Ovary (tissue), 9 donors: ENCODE data around the gene TSC22D2. TPM values are rescaled to one million over a fixed set of nuclear protein-coding genes. Genes with fewer than 3 reads are reported as not detected.

Experiments used
- DNase-seq, 5 donors: peaks; one replicate each; pipeline ENCODE4 v3.0.0-alpha.2; 2019 to 2020
- H3K27ac ChIP-seq, 2 donors: fragments of 200-600 bp; one replicate each; pipeline versions ENCODE4 v1.5.1 to v1.8.0; 2019 to 2022
- H3K27me3 ChIP-seq: fragments of 200-600 bp; one replicate; pipeline ENCODE4 v1.8.0; 2022
- H3K36me3 ChIP-seq: fragments of 200-600 bp; sonication (generic); one replicate; pipeline ENCODE4 v1.5.1; 2019
- H3K4me1 ChIP-seq: one replicate; pipeline ENCODE4 v1.8.1; 2013; ENCODE audit warnings: mild to moderate bottlenecking, moderate library complexity; ENCODE audit not compliant: insufficient read depth
- H3K4me3 ChIP-seq: fragments of 200-600 bp; sonication (generic); one replicate; pipeline ENCODE4 v1.5.1; 2017
- H3K9me3 ChIP-seq, 2 donors: fragments of 200-600 bp in 1 of 2; sonication (generic) in 1 of 2; one replicate each; pipeline versions ENCODE4 v1.5.1 to v1.8.1; 2013 to 2019; ENCODE audit warnings: mild to moderate bottlenecking in 1 of 2, moderate library complexity in 1 of 2
- EP300 ChIP-seq: sonication (generic); formaldehyde crosslinking; IDR thresholded peaks from one replicate; pipeline ENCODE4 v1.6.1; 2017; ENCODE audit warnings: antibody characterized with exemption
- POLR2A ChIP-seq: fragments of 450-650 bp; IDR thresholded peaks from one replicate; pipeline ENCODE4 v1.6.1; 2017; ENCODE audit warnings: antibody characterized with exemption, mild to moderate bottlenecking, moderate library complexity
- WGBS, 3 donors: extraction: QIAGEN DNeasy Blood & Tissue Kit in 1 of 3; methylation state at CpG; one replicate each; pipeline versions ENCODE4 v1.1.5 to v1.1.7; 2013 to 2017; 5-methylcytosine and 5-hydroxymethylcytosine counted together
- intact Hi-C, 4 donors: fragments of 100-400 bp; cut with DNase I; formaldehyde crosslinking; loops; one replicate each; pipeline versions ENCODE4 v1.11.0 to v1.15.1; 2022 to 2023
- polyA plus RNA-seq, 2 donors: library from polyadenylated mRNA; stranded (reverse); fragments of 200-250 nt in 1 of 2; fragments of 350-450 nt in 1 of 2; fragmentation: Illumina TruSeq in 1 of 2; extraction: RNeasy Lipid Tissue Mini Kit (QIAGEN cat#74804) in 1 of 2; gene quantifications; one replicate each; pipeline ENCODE4 v1.2.3, GENCODE V29; 2013 to 2014
- total RNA-seq, 7 donors: library from RNA; depleted of rRNA in 2 of 7; stranded (reverse); fragments of >200 nt in 2 of 7; fragmentation: NEBNext Ultra II Directional in 3 of 7; extraction: Animal tissue kit (Norgen Biotek cat#: 25700) in 3 of 7; gene quantifications; one replicate each; pipeline versions ENCODE4 v1.1.0 to v1.2.4, GENCODE V29; 2016 to 2023
- TF ChIP-seq, protein P1 (sequence below), 3 donors: fragments of 450-650 bp in 2 of 3; fragments of 200-600 bp in 1 of 3; IDR thresholded peaks; one replicate each; pipeline versions ENCODE4 v1.5.1 to v1.8.0; 2016 to 2022; ENCODE audit warnings: antibody characterized with exemption in 3 of 3, mild to moderate bottlenecking in 1 of 3
- donor health status: DM: no; HTN: no; CAD: no; lungs with moderate emphysema.
- donor health status: DM: no; HTN: no; CAD: no.
- donor health status: Bipolar disorder and iron deficiency.
- donor health status: DM: yes; HTN: yes; CAD: no.
- donor health status: DM: no; HTN: no; CAD: no.
- donor health status: DM: yes; HTN: yes; CAD: no.

TSC22D2 gene
- total and polyA plus RNA-seq, 9 donors: 11.2 to 33.4 (median 23.1) TPM

- Histone ChIP-seq H3K4me1 (peaks cover 2% of the 10 kb centered on the region), H3K36me3 (no peaks in the 10 kb centered on the region), H3K4me3 (peak overlapping the region; percentile 78), H3K27ac (no peak overlapping the region), H3K27me3 (no peaks in the 10 kb centered on the region), H3K9me3 (no peaks in the 10 kb centered on the region)
- WGBS, 3 donors: 2 to 4% (median 3%) methylated on average over 5 of the region's 5 CpGs
- DNase-seq: no peak
- intact Hi-C loops: loop anchor here in 1 of 4 donors (5.0 kb wide), 1 partner anchor 86 kb away; no protein-coding TSS in a partner anchor
- TF ChIP-seq, protein P1, sequence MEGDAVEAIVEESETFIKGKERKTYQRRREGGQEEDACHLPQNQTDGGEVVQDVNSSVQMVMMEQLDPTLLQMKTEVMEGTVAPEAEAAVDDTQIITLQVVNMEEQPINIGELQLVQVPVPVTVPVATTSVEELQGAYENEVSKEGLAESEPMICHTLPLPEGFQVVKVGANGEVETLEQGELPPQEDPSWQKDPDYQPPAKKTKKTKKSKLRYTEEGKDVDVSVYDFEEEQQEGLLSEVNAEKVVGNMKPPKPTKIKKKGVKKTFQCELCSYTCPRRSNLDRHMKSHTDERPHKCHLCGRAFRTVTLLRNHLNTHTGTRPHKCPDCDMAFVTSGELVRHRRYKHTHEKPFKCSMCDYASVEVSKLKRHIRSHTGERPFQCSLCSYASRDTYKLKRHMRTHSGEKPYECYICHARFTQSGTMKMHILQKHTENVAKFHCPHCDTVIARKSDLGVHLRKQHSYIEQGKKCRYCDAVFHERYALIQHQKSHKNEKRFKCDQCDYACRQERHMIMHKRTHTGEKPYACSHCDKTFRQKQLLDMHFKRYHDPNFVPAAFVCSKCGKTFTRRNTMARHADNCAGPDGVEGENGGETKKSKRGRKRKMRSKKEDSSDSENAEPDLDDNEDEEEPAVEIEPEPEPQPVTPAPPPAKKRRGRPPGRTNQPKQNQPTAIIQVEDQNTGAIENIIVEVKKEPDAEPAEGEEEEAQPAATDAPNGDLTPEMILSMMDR (IDR thresholded peaks at IDR 0.05): no peak
- no peak for TF ChIP-seq POLR2A
- TF ChIP-seq EP300: no peak
Measured at GRCh38 chr3:150411106-150411460, 3.0 kb downstream of the TSC22D2 start.

GRCh38 chr3:150411546-150411945 is 3.4 kb downstream of the TSC22D2 start:
- no peak overlapping the region for H3K27ac ChIP-seq
- peaks cover 2% of the 10 kb centered on the region for H3K4me1 ChIP-seq
- TF ChIP-seq EP300 (no peak), POLR2A (no peak)
- TF ChIP-seq, protein P1 (IDR thresholded peaks at IDR 0.05): no peak
- H3K36me3 ChIP-seq: no peaks in the 10 kb centered on the region
- peak overlapping the region; percentile 78 for H3K4me3 ChIP-seq
- intact Hi-C loops: loop anchor here in 1 of 4 donors (5.0 kb wide), 1 partner anchor 86 kb away; no protein-coding TSS in a partner anchor
- 4 to 12% (median 5%) methylated on average over 3 of the region's 3 CpGs for WGBS, 3 donors
- H3K9me3 ChIP-seq: no peaks in the 10 kb centered on the region
- DNase-seq: no peak
- H3K27me3 ChIP-seq: no peaks in the 10 kb centered on the region

- TF ChIP-seq, protein P1 (IDR thresholded peaks at IDR 0.05): no peak
- TF ChIP-seq EP300 (no peak), POLR2A (no peak)
- peak overlapping the region; percentile 78 for H3K4me3 ChIP-seq
- no peak overlapping the region for H3K27ac ChIP-seq
- H3K4me1 ChIP-seq: peaks cover 2% of the 10 kb centered on the region
- no peak for DNase-seq
- WGBS, 3 donors: 30 to 35% (median 34%) methylated on average over 2 of the region's 2 CpGs
- intact Hi-C loops: loop anchor here in 1 of 4 donors (5.0 kb wide), 1 partner anchor 85 kb away; no protein-coding TSS in a partner anchor
- no peaks in the 10 kb centered on the region for H3K36me3 ChIP-seq
- H3K9me3 ChIP-seq: no peaks in the 10 kb centered on the region
- no peaks in the 10 kb centered on the region for H3K27me3 ChIP-seq
Measured at GRCh38 chr3:150411976-150412375, 3.9 kb downstream of the TSC22D2 start.

DNA sequence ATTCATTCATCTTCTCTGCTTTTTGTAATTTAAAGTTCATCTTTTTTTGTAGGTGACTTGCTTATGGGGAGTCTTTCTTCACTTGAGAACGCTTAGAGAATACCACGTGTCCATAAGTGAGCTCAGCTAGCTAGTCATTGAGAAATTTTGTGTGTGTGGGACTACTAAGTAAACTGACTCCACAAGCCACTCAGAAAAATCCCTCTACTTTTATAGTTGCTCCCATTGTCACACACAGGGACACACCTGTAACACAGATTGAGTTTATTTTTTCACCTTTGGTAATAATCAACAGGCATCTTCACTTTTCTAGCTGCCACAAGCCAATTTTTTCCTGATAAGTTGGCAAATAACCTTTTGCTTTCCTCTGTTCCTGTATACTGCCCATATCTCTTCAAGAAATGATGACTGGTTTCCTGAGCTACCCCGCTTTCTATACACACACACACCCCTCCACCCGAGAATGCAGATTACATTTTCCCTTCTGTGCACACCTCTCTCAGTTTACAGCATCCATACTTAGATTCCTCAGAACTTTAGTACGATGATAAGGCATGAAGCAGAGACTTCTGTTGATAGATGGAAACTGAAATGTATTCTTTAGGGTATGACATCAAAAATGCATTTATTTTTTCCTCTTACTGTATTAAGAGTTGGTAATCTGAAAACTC is 4.6 kb downstream of the TSC22D2 start:
- 4 to 8% (median 7%) methylated on average over 5 of the region's 5 CpGs for WGBS, 3 donors
- Histone ChIP-seq H3K27me3 (no peaks in the 10 kb centered on the region), H3K4me1 (peaks cover 2% of the 10 kb centered on the region)

More for the DNA sequence above, 4.6 kb downstream of the TSC22D2 start:
- TF ChIP-seq EP300 (no peak), POLR2A (no peak)
- TF ChIP-seq, protein P1 (IDR thresholded peaks at IDR 0.05): no peak
- H3K36me3 ChIP-seq: no peaks in the 10 kb centered on the region
- no peaks in the 10 kb centered on the region for H3K9me3 ChIP-seq
- peak overlapping the region; percentile 78 for H3K4me3 ChIP-seq
- no peak overlapping the region for H3K27ac ChIP-seq
- intact Hi-C loops: loop anchor here in 1 of 4 donors (5.0 kb wide), 1 partner anchor 85 kb away; no protein-coding TSS in a partner anchor
- no peak for DNase-seq
